Neuron (in vitro differentiated cells): Measurements from ENCODE around the gene PBX3.

Source experiments
- H2AFZ ChIP-seq: one replicate; pipeline ENCODE4 v1.6.1; 2013; ENCODE audit warnings: low read depth, mild to moderate bottlenecking, inconsistent platforms, low read length, moderate library complexity
- H3K27me3 ChIP-seq: one replicate; pipeline ENCODE4 v1.6.1; 2013; ENCODE audit warnings: low read length; ENCODE audit not compliant: insufficient read depth
- H3K36me3 ChIP-seq: one replicate; pipeline ENCODE4 v1.6.1; 2013; ENCODE audit warnings: low read length; ENCODE audit not compliant: insufficient read depth
- H3K4me1 ChIP-seq: one replicate; pipeline ENCODE4 v1.6.1; 2013; ENCODE audit warnings: low read length; ENCODE audit not compliant: insufficient read depth
- H3K4me3 ChIP-seq: 2 replicates; pipeline ENCODE4 v1.5.1; 2013; ENCODE audit warnings: mild to moderate bottlenecking, low read length, moderate library complexity
- H3K9me3 ChIP-seq: one replicate; pipeline ENCODE4 v1.6.1; 2013; ENCODE audit warnings: low read length

Gene PBX3

DNA sequence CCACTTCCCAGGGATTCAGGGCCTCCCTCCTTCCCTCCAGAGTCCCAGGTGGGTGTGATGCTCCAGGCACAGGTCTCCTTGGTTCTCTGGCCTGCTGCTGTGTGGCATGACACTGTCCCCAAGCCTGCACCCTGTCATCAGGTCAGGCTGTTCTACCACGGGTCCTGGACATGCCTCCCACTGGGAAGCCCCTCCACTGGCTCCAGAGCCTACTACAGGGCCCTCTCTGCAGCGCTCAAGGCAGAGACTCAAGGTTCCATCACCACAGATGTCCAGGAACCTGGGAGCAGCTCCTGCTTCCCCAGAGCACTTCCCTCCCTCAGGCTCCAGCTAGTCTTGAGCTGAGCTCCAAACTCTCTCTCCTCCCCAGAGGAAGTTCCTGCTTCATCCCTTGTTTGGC is 237.3 kb downstream of the PBX3 start:
- Histone ChIP-seq H3K27me3 (peaks cover 3% of the 10 kb centered on the region), H3K4me1 (no peaks in the 10 kb centered on the region), H3K36me3 (no peaks in the 10 kb centered on the region), H3K4me3 (no peak overlapping the region), H3K9me3 (peaks cover 1% of the 10 kb centered on the region), H2AFZ (no peak overlapping the region)

DNA sequence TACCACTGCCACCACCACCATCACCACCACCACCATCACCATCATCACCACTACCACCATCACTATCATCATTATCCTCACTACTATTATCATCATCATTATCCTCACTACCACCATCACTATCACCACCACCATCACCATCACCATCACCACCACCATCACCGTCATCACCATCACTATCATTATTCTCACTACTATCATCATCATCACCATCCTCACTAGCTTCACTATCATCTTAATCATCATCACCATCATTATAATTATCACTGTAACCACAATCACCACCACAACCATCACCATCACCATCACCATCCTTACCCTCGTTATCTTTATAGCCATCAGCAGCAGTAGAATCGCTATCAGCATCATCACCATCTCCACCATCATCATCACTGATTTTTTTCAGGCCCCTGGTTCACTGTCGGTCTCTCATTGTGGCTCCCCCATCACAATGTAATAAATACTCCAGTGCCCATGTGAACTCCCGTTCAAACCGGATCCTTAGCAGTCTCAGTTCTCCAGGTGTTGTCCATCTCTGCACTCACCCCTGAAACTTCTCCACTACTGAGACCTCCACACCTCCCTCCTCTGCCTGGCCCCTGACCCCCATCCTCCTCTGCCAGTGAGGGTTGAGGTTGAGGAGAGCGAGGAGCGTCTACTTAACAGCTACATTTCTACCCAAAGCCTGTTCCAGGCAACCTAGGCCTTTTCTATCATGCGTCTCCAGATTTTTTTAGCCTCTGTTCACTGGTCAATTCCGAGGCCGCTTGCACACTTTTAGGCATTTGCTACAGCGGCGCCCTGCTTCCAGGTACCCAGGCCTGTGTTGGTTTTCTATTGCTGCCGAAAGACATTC is 238.2 kb downstream of the PBX3 start:
- H3K27me3 ChIP-seq: peaks cover 3% of the 10 kb centered on the region
- no peak overlapping the region for H3K4me3 ChIP-seq
- no peaks in the 10 kb centered on the region for H3K4me1 ChIP-seq
- H2AFZ ChIP-seq: no peak overlapping the region
- peaks cover 1% of the 10 kb centered on the region for H3K9me3 ChIP-seq
- H3K36me3 ChIP-seq: no peaks in the 10 kb centered on the region

DNA sequence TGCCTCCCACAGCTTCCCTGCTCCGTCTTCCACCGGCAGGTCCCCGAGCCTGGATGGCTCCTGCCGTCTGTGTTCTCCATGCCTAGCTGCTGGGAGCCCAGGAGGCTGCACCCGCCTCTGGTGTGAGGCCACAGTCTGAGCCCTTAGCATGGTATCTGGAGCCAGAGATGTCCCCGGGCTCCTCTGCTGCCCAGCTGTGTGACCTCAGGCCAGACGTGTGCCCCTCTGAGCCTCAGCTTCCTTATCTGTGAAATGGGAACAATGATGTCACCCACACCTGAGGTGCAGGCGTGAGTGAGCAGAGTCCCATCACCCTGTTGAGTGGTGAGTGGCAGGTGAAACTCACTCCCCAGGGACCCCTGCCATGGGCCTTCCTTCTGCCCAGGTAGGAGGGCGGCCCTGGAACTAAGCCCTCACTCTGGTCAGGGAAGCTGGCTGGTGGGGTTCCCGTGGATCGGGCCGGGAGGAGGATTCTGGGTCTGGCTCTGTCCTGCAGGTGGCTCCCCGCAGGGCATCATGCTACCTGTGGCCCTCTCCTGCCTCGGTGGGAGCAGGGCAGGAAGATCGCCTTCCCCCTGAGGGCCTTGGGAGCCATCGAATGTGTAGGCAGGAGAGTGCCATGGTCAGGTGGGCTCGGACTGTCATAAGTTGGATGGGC is 239.0 kb downstream of the PBX3 start:
- peaks cover 3% of the 10 kb centered on the region for H3K27me3 ChIP-seq
- no peak overlapping the region for H2AFZ ChIP-seq
- peaks cover 5% of the 10 kb centered on the region for H3K4me1 ChIP-seq
- H3K9me3 ChIP-seq: peaks cover 1% of the 10 kb centered on the region
- H3K36me3 ChIP-seq: no peaks in the 10 kb centered on the region
- H3K4me3 ChIP-seq: no peak overlapping the region

DNA sequence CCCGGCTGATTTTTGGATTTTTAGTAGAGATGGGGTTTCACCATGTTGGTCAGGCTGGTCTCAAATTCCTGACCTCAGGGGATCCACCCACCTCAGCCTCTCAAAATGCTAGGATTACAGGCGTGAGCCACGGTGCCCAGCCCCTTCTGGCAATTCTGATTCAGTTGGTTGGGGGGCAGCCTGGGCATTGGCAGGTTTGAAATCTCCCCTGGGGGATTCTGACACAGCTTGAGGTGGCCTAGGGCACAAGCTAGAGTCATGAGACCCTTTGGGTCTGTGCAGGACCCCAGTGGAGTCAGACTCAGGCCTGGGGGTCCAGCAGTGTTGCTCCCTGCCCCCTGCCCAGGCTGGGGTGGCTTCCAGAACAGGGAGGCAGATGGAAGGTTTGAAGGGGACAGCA is 239.8 kb downstream of the PBX3 start:
- H3K36me3 ChIP-seq: no peaks in the 10 kb centered on the region
- no peaks in the 10 kb centered on the region for H3K9me3 ChIP-seq
- H2AFZ ChIP-seq: no peak overlapping the region
- peaks cover 3% of the 10 kb centered on the region for H3K27me3 ChIP-seq
- H3K4me3 ChIP-seq: no peak overlapping the region
- peaks cover 5% of the 10 kb centered on the region for H3K4me1 ChIP-seq

DNA sequence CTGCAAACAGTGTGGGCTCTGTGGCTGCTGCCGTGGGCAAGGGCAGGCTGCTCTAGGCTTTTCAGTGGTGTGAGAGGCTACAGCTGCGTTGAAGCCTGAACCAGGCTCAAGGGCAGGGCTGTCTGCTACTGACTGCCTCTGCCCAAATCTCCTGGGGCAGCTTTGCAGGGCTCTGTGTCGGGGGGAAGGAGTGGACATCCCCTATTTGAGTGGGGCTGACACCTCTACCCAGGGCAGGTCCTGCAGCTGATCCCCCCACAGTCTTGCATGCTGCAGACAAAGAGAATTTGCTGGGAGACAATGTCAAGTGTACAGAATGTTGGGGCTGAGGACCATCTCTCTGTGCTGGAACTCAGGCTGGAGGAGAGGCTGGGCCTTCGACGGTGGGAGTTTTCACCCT is 240.2 kb downstream of the PBX3 start:
- Histone ChIP-seq H3K36me3 (no peaks in the 10 kb centered on the region), H3K4me1 (peaks cover 5% of the 10 kb centered on the region), H3K4me3 (no peak overlapping the region), H3K9me3 (no peaks in the 10 kb centered on the region), H2AFZ (no peak overlapping the region), H3K27me3 (peaks cover 3% of the 10 kb centered on the region)

DNA sequence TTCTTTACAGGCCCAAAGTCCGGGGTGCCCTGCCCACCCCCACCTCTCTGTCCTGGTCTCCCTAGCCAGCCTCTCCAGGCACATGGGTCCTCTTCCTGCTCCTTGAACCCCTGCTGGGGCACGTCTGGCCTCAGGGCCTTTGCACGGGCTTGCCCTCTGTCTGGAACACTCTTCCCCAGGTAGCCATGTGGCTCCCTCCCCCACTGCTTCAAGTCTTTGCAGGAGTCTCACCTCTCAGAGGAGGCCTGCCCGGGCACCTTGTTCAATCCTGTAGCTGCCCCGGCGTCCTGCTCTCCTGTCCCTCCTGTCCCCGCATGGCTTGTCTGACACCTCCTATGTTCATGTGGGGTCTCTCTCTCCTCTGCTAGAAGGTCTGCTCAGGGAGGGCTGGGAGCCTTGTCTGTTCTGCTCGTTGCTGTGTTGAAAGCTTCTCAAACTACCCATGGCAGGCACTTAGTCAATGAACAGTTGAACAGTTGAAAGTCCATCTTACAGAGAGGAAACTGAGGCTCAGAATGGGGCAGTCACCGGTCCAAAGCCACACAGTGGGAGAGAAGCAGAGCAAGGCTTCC is 241.4 kb downstream of the PBX3 start:
- Histone ChIP-seq H3K4me3 (no peak overlapping the region), H2AFZ (no peak overlapping the region), H3K4me1 (peaks cover 5% of the 10 kb centered on the region), H3K9me3 (no peaks in the 10 kb centered on the region), H3K36me3 (no peaks in the 10 kb centered on the region), H3K27me3 (peaks cover 3% of the 10 kb centered on the region)

DNA sequence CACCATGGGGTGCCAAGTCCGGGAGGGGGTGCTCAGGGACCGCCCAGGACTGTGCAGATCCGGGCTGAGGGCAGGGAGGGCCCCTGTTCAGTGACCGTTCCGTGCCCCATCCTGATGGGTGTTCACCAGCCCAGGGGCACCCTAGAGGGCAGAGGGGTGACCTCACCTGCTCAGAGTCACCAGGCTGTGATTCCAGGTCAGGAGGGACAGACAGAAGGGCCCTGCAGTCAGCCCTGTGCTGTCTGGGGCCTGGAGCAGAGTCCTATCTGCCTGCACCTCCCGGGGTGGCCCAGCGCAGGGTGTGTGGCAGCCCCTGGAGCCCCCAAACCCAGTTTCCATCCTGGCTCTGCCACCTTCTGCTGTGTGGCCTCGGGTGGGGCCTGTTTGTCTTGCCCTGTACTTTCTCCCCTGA is 241.9 kb downstream of the PBX3 start:
- Histone ChIP-seq H3K9me3 (no peaks in the 10 kb centered on the region), H3K27me3 (peaks cover 3% of the 10 kb centered on the region), H3K4me3 (no peak overlapping the region), H2AFZ (no peak overlapping the region), H3K4me1 (peaks cover 5% of the 10 kb centered on the region), H3K36me3 (no peaks in the 10 kb centered on the region)

DNA sequence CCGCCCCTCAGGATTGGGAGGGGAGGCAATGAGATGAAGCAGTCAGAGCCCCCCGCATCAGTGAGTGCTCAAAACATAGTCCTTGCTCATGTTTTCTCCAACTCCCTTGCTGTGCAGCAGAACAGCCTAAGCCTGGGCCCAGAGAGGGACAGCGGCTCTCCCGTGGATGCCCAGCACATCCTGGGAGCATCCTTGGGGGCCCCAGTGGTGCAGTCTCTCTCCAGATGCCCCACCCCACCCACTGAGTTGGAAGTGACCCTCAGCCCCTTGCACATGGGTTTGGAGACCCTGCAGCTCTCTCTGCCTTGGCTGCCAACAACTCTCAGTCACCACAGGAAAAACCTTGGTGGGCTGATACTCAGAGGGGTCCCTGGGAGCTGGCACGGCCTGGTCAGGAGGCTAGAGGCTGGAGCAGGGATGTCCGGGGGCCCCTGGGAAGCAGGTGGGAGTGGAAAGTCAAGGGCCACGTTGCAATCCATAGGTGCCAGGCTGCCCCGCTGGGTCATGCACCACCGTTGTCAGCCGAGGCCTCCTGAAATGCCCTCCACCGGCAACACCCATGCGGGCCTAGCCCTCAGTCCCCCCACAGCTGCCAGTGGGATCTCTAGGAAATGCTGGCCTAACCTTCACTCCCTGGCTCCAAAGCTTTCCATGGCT is 242.5 kb downstream of the PBX3 start:
- Histone ChIP-seq H3K4me1 (peaks cover 5% of the 10 kb centered on the region), H3K4me3 (no peak overlapping the region), H3K9me3 (no peaks in the 10 kb centered on the region), H3K27me3 (peaks cover 3% of the 10 kb centered on the region), H3K36me3 (no peaks in the 10 kb centered on the region), H2AFZ (no peak overlapping the region)

DNA sequence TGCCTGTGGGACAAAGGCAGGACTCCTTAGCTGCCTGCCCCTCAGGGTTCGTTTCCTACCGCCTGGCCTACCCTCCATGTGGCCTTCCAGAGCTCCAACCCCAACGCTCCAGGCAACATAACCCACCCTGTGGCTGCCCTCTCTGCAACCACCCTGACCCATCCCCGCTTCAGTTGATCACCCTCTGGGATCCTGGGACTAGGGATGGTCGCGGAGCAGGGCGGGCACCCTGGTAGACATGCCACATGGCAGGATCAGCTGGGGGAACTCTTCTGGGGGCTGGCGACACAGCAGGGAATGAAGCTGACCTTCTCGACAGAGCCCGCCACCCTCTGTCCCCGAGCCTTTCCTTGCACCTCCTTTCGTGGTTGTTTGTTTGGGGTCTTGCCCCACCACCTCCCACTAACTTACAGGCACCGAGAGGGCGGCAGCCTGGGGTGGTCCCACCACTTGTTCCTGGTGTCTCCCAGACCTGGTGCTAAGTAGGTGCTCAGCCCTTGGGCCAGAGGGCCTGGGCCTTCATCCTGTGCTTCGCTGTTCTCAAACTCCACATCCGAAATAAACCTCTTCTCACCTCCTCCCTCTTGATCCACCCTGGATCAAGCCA is 243.1 kb downstream of the PBX3 start:
- peaks cover 5% of the 10 kb centered on the region for H3K4me1 ChIP-seq
- no peak overlapping the region for H3K4me3 ChIP-seq
- peaks cover 3% of the 10 kb centered on the region for H3K27me3 ChIP-seq
- H3K9me3 ChIP-seq: no peaks in the 10 kb centered on the region
- H2AFZ ChIP-seq: no peak overlapping the region
- H3K36me3 ChIP-seq: no peaks in the 10 kb centered on the region

DNA sequence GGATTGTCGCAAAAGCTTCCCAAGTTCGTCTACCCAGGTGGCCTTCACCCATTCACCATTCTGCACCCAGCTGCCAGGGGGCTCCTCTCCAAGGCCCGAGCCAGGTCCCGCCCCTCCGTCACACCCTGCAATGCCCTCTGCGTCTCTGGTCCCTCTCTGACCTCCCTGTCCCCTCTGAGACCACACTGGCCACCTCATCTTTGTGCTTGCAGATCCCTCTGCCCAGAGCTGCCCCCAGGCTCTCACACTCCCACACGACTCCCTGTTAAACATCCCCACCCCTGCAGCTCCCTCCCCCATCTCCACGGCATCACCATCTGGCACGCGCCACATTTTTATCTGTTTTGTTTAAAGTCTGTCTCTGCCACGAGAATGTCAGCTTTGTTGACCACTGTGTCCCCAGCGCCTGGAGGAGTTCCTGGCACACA is 243.6 kb downstream of the PBX3 start:
- Histone ChIP-seq H3K4me1 (peaks cover 5% of the 10 kb centered on the region), H3K9me3 (no peaks in the 10 kb centered on the region), H2AFZ (no peak overlapping the region), H3K27me3 (peaks cover 3% of the 10 kb centered on the region), H3K36me3 (no peaks in the 10 kb centered on the region), H3K4me3 (no peak overlapping the region)

DNA sequence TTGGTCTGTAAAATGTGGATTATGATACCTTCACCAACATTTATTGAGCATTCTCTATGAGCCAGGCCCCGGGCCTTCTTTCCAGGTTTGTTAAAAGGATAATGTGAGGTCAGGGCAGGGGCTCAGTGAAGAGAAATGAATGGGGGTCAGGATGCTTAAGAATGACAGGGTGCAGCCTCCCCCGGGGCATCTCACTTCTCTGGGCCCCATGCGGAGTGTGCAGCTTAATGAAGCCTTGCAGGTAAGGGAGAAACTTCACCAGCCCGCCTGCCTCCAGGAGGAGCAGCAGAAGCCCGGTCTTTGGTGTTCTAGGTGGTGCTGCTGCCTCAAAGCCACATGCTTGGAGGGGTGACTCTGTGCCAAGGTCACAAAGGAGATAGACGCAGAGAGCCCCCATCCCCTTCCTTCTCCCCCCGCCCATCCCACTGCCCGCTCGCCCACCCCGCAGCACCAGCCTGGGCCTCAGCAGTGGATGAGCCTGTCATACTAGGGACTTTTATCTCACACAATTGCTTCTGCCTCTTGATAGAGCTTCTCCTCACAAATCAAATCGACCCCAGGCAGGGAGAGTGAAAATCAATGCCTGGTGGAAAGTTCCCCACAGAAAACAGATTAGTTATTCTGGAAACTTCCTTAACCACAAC is 244.8 kb downstream of the PBX3 start:
- peaks cover 3% of the 10 kb centered on the region for H3K27me3 ChIP-seq
- peaks cover 5% of the 10 kb centered on the region for H3K4me1 ChIP-seq
- no peak overlapping the region for H3K4me3 ChIP-seq
- H2AFZ ChIP-seq: no peak overlapping the region
- no peaks in the 10 kb centered on the region for H3K36me3 ChIP-seq
- no peaks in the 10 kb centered on the region for H3K9me3 ChIP-seq

DNA sequence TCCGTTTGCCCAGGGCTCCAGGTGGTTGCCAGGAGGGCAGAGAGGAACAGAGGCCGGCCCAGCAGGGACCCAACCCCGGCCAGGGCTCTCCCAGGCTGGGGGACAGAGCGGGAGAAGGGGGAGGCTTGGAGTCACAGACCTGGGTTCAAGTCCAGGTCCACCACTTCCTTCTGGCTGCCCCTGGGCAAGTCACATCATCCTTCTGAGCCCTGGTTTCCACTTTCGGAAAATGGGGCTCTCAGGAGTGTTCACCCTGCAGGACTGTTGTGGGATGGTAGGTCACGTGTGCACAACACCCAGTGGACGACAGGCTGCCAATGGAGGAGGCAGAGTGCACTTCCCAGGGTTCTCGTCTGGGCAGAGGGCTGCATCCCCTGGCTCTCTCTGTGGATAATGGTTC is 245.4 kb downstream of the PBX3 start:
- Histone ChIP-seq H2AFZ (no peak overlapping the region), H3K36me3 (no peaks in the 10 kb centered on the region), H3K9me3 (no peaks in the 10 kb centered on the region), H3K27me3 (peaks cover 8% of the 10 kb centered on the region), H3K4me3 (no peak overlapping the region), H3K4me1 (peaks cover 5% of the 10 kb centered on the region)
